IMR-90 (cell line): Measurements from ENCODE around the gene GNAI2. TPM values are rescaled to one million over a fixed set of nuclear protein-coding genes. Genes with fewer than 3 reads are reported as not detected.

ENCODE experiments used
- ATAC-seq: fragments of 200-7000 bp; cut with Tn5 transposase; 2 replicates; pipeline ENCODE4 v1.9.1; 2020; ENCODE audit warnings: low read depth, mild to moderate bottlenecking, moderate library complexity
- BruUV-seq: library from RNA; stranded (reverse); fragments of 400-500 nt; replicated peaks from 2 replicates; lab custom pipeline; 2021; lab: Mats Ljungman, UMichigan
- CTCF ChIA-PET: fragments of 300-600 bp; formaldehyde crosslinking; extraction: SDS; loops from one replicate; lab custom pipeline; 2021; ENCODE audit warnings: antibody characterized with exemption; lab: Yijun Ruan, JAX
- POLR2A ChIA-PET: fragments of 300-600 bp; sonication (Branson Sonifier 250); formaldehyde crosslinking; loops from one replicate; lab custom pipeline; 2022; ENCODE audit warnings: antibody characterized with exemption; ENCODE audit not compliant: unreplicated experiment; lab: Charles Lee
- DNase-seq: peaks from one replicate; pipeline ENCODE4 v3.0.0; 2013
- H2AFZ ChIP-seq: replicated peaks from 2 replicates; pipeline ENCODE3; 2013; ENCODE audit warnings: low read length, mild to moderate bottlenecking; ENCODE audit not compliant: poor library complexity
- H2AK5ac ChIP-seq: 2 replicates; pipeline ENCODE4 v1.6.1; 2013; ENCODE audit warnings: low read depth, low read length, inconsistent platforms
- H2AK9ac ChIP-seq: replicated peaks from 2 replicates; pipeline ENCODE3; 2013; ENCODE audit warnings: mild to moderate bottlenecking, low read depth, low read length, moderate library complexity; ENCODE audit not compliant: poor library complexity
- H2BK120ac ChIP-seq: 2 replicates; pipeline ENCODE4 v1.6.1; 2013; ENCODE audit warnings: low read depth, low read length, inconsistent platforms
- H2BK15ac ChIP-seq: 3 replicates; pipeline ENCODE4 v1.6.1; 2013; ENCODE audit warnings: low read depth, low read length, inconsistent platforms
- H2BK20ac ChIP-seq: 2 replicates; pipeline ENCODE4 v1.6.1; 2013; ENCODE audit warnings: low read depth, mild to moderate bottlenecking, inconsistent platforms, low read length, moderate library complexity
- H2BK5ac ChIP-seq: 2 replicates; pipeline ENCODE4 v1.6.1; 2013; ENCODE audit warnings: mild to moderate bottlenecking, low read depth, low read length, inconsistent platforms; ENCODE audit not compliant: poor library complexity, severe bottlenecking
- H3K14ac ChIP-seq: replicated peaks from 2 replicates; pipeline ENCODE4 v1.6.1; 2013; ENCODE audit warnings: low read depth, low read length, inconsistent platforms
- H3K18ac ChIP-seq: 2 replicates; pipeline ENCODE4 v1.6.1; 2013; ENCODE audit warnings: low read depth, low read length, control low read depth
- H3K23ac ChIP-seq: 2 replicates; pipeline ENCODE4 v1.6.1; 2013; ENCODE audit warnings: low read depth, low read length, inconsistent platforms
- H3K27ac ChIP-seq: 2 replicates; pipeline ENCODE4 v1.5.1; 2013; ENCODE audit warnings: mild to moderate bottlenecking, control low read depth, low read length; ENCODE audit not compliant: insufficient read depth
- H3K27me3 ChIP-seq: 2 replicates; pipeline ENCODE4 v1.6.1; 2013; ENCODE audit warnings: low read length; ENCODE audit not compliant: control insufficient read depth, insufficient read depth
- H3K36me3 ChIP-seq: 2 replicates; pipeline ENCODE4 v1.6.1; 2013; ENCODE audit warnings: low read length, mixed read lengths; ENCODE audit not compliant: control insufficient read depth, insufficient read depth
- H3K4ac ChIP-seq: 2 replicates; pipeline ENCODE4 v1.6.1; 2013; ENCODE audit warnings: low read depth, low read length, inconsistent platforms
- H3K4me1 ChIP-seq: 2 replicates; pipeline ENCODE4 v1.6.1; 2013; ENCODE audit warnings: low read length, mixed read lengths; ENCODE audit not compliant: control insufficient read depth, insufficient read depth
- H3K4me2 ChIP-seq: 2 replicates; pipeline ENCODE4 v1.6.1; 2013; ENCODE audit warnings: low read depth, mild to moderate bottlenecking, control low read depth, low read length, moderate library complexity
- H3K4me3 ChIP-seq: 2 replicates; pipeline ENCODE4 v1.5.1; 2013; ENCODE audit warnings: low read depth, mild to moderate bottlenecking, control low read depth, low read length, moderate library complexity; ENCODE audit not compliant: insufficient read depth
- H3K56ac ChIP-seq: 2 replicates; pipeline ENCODE4 v1.6.1; 2013; ENCODE audit warnings: low read length, inconsistent platforms; ENCODE audit not compliant: insufficient read depth; ENCODE audit errors: extremely low read depth
- H3K79me1 ChIP-seq, 2 experiments: 2 replicates each; pipeline ENCODE4 v1.6.1; 2013; ENCODE audit warnings: low read length in 2 of 2, inconsistent platforms in 1 of 2, low read depth in 1 of 2
- H3K9ac ChIP-seq: 2 replicates; pipeline ENCODE4 v1.6.1; 2013; ENCODE audit warnings: low read depth, low read length, control low read depth
- H3K9me1 ChIP-seq: 2 replicates; pipeline ENCODE4 v1.6.1; 2013; ENCODE audit warnings: low read length, inconsistent platforms; ENCODE audit not compliant: insufficient read depth
- H3K9me3 ChIP-seq: 2 replicates; pipeline ENCODE4 v1.6.1; 2013; ENCODE audit warnings: low read length; ENCODE audit not compliant: control insufficient read depth, insufficient read depth
- H4K20me1 ChIP-seq: 2 replicates; pipeline ENCODE4 v1.6.1; 2013; ENCODE audit warnings: low read length, inconsistent platforms; ENCODE audit not compliant: insufficient read depth
- H4K5ac ChIP-seq: 2 replicates; pipeline ENCODE4 v1.6.1; 2013; ENCODE audit warnings: mild to moderate bottlenecking, low read depth, low read length, control low read depth
- H4K8ac ChIP-seq, 2 experiments: 2 replicates each; pipeline ENCODE4 v1.6.1; 2013; ENCODE audit warnings: low read depth in 2 of 2, low read length in 2 of 2, control low read depth in 1 of 2, inconsistent platforms in 1 of 2
- H4K91ac ChIP-seq: 2 replicates; pipeline ENCODE4 v1.6.1; 2013; ENCODE audit warnings: low read depth, low read length, inconsistent platforms; ENCODE audit not compliant: insufficient read depth
- RAD21 ChIP-seq: IDR thresholded peaks from 2 replicates; pipeline ENCODE4 v1.6.1; 2012; ENCODE audit warnings: low read length, improper control_type of control experiment
- WGBS, 2 experiments: methylation state at CpG; one replicate each; pipeline versions ENCODE4 v1.1.5 to v1.1.7; 2013; ENCODE audit warnings: missing lambda C conversion rate in 2 of 2; ENCODE audit not compliant: insufficient read length in 1 of 2; ENCODE audit errors: extremely low coverage in 2 of 2; 5-methylcytosine and 5-hydroxymethylcytosine counted together
- dilution Hi-C: fragments of 300-500 bp; cut with HindIII; formaldehyde crosslinking; loops from one replicate; pipeline ENCODE4 v1.14.3; 2018; ENCODE audit warnings: low sequenced_read_pairs; ENCODE audit not compliant: unreplicated experiment
- in situ Hi-C: fragments of 300-500 bp; cut with MboI; formaldehyde crosslinking; loops from 3 replicates; pipeline ENCODE4 v1.14.3; 2019; ENCODE audit warnings: low sequenced_read_pairs, inconsistent platforms, mixed read lengths
- intact Hi-C: fragments of 100-400 bp; cut with micrococcal nuclease; formaldehyde crosslinking; loops from 2 replicates; pipeline ENCODE4 v1.10.0; 2022
- polyA plus RNA-seq, 3 experiments: library from polyadenylated mRNA; depleted of rRNA; stranded (reverse); fragments of >200 nt; gene quantifications; 2 replicates each; pipeline ENCODE4 v1.2.3, GENCODE V29; 2012; ENCODE audit warnings: low replicate concordance in 1 of 3
- total RNA-seq: library from RNA; depleted of rRNA; stranded (reverse); fragments of >200 nt; gene quantifications from 2 replicates; pipeline ENCODE4 v1.2.3, GENCODE V29; 2012

GNAI2 gene
- total and polyA plus RNA-seq, 2 of the 4 experiments (the other 2 are of a cell fraction), result 867 to 1,079 TPM

- no peak overlapping the region for H4K91ac ChIP-seq
- H3K4ac ChIP-seq, result no peak overlapping the region
- no peak overlapping the region for H2BK20ac ChIP-seq
- H3K79me1 ChIP-seq, result peaks cover 0 to 10% of the 10 kb centered on the region in 2 experiments; a peak in 2 of 4 replicates
- no peak overlapping the region for H2BK15ac ChIP-seq
- H3K56ac ChIP-seq, result no peak overlapping the region
- H2AFZ ChIP-seq, result no peak overlapping the region
- H2AK9ac ChIP-seq, result no peak overlapping the region
- intact Hi-C loops, result loop anchor here (5.0 kb wide), 1 partner anchor 318 kb away; no protein-coding TSS in a partner anchor
- no peak for TF ChIP-seq RAD21
- ChIA-PET CTCF (interaction anchor here (0.6 to 2.7 kb wide), 3 partner anchors 15 to 1995 kb away, joined by 3 to 22 read pairs (median 5); no protein-coding TSS in a partner anchor), POLR2A (no interaction called here)
- no peaks in the 10 kb centered on the region for H3K9me3 ChIP-seq
- DNase-seq (no peak), ATAC-seq (no peak)
- H3K4me3 ChIP-seq, result no peak overlapping the region
- no peaks in the 10 kb centered on the region for H4K20me1 ChIP-seq
- H3K23ac ChIP-seq, result no peak overlapping the region
- no peak overlapping the region for H3K4me2 ChIP-seq
- H3K9me1 ChIP-seq, result peaks cover 4% of the 10 kb centered on the region; the same call in 1 of the 2 replicates
- H3K36me3 ChIP-seq, result no peaks in the 10 kb centered on the region
- H3K27ac ChIP-seq, result no peak overlapping the region
- H4K5ac ChIP-seq, result no peak overlapping the region
- whole genome bisulfite sequencing, 2 experiments, result 59% methylated on average over 5 of the region's 5 CpGs; no CpG with 5 or more reads in 1 of the 2 experiments
- H3K4me1 ChIP-seq, result peaks cover 7% of the 10 kb centered on the region
- BruUV-seq, result no TSS peak
- no peak overlapping the region for H2BK120ac ChIP-seq
- H3K9ac ChIP-seq, result no peak overlapping the region
- no peak overlapping the region for H2AK5ac ChIP-seq
- H3K18ac ChIP-seq, result no peak overlapping the region
- H4K8ac ChIP-seq, result no peak overlapping the region
- H3K27me3 ChIP-seq, result peaks cover 3% of the 10 kb centered on the region; the same call in 1 of the 2 replicates
- no peak overlapping the region for H2BK5ac ChIP-seq
- H3K14ac ChIP-seq, result no peak overlapping the region
- in situ Hi-C loops, result loop anchor here (5.0 kb wide), 2 partner anchors 32 to 48 kb away; partner anchors contain the start of gene GNAT1
- dilution Hi-C loops, result no loop called here
These were observed 11.4 kb upstream of the GNAI2 start for GRCh38 chr3:50224639-50225038.
